GM12878 (cell line): ENCODE data around the gene SLC1A2.

ENCODE experiments used
- BCL11A ChIP-seq: IDR thresholded peaks from 2 replicates; pipeline ENCODE4 v1.6.1; 2011; ENCODE audit warnings: low read depth, low read length
- POLR2A ChIP-seq: IDR thresholded peaks from 2 replicates; pipeline ENCODE4 v1.6.1; 2011; ENCODE audit warnings: low read depth, mild to moderate bottlenecking, low read length
- RAD21 ChIP-seq: IDR thresholded peaks from 2 replicates; pipeline ENCODE4 v1.6.1; 2011; ENCODE audit warnings: mild to moderate bottlenecking, low read depth, low read length, moderate library complexity; ENCODE audit not compliant: insufficient read depth
- STAT3 ChIP-seq: IDR thresholded peaks from 2 replicates; pipeline ENCODE4 v1.6.1; 2011; ENCODE audit warnings: low read depth, low read length, improper control_type of control experiment
- TBL1XR1 ChIP-seq: IDR thresholded peaks from 2 replicates; pipeline ENCODE4 v1.6.1; 2012; ENCODE audit warnings: low read depth, low read length, improper control_type of control experiment
- TF ChIP-seq, protein P1 (sequence below), 3 experiments: IDR thresholded peaks in 2 of 3; conservative IDR thresholded peaks in 1 of 3; 2 replicates each; pipeline ENCODE4 v1.5.1; 2011; ENCODE audit warnings: low read depth in 3 of 3, low read length in 3 of 3, mild to moderate bottlenecking in 3 of 3, control low read depth in 2 of 3, moderate library complexity in 2 of 3, inconsistent platforms in 1 of 3, mixed read lengths in 1 of 3; ENCODE audit not compliant: control insufficient read depth in 2 of 3, insufficient read depth in 1 of 3; ENCODE audit errors: extremely low read depth in 1 of 3

- peak; percentile 9; the same call in 1 of the 2 replicates for TF ChIP-seq BCL11A
- TF ChIP-seq, protein P1, sequence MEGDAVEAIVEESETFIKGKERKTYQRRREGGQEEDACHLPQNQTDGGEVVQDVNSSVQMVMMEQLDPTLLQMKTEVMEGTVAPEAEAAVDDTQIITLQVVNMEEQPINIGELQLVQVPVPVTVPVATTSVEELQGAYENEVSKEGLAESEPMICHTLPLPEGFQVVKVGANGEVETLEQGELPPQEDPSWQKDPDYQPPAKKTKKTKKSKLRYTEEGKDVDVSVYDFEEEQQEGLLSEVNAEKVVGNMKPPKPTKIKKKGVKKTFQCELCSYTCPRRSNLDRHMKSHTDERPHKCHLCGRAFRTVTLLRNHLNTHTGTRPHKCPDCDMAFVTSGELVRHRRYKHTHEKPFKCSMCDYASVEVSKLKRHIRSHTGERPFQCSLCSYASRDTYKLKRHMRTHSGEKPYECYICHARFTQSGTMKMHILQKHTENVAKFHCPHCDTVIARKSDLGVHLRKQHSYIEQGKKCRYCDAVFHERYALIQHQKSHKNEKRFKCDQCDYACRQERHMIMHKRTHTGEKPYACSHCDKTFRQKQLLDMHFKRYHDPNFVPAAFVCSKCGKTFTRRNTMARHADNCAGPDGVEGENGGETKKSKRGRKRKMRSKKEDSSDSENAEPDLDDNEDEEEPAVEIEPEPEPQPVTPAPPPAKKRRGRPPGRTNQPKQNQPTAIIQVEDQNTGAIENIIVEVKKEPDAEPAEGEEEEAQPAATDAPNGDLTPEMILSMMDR (IDR thresholded peaks at IDR 0.05 in 2 of 3, conservative IDR thresholded peaks at IDR 0.05 in 1 of 3; ENCODE audit: control insufficient read depth in 2 of 3, extremely low read depth in 1 of 3, insufficient read depth in 1 of 3, low read depth in 3 of 3, low read length in 3 of 3), result no peak
- no peak for TF ChIP-seq POLR2A
- TF ChIP-seq STAT3, result no peak
- TF ChIP-seq RAD21, result no peak
- TF ChIP-seq TBL1XR1, result no peak
These were observed 176.7 kb downstream of the SLC1A2 start for GRCh38 chr11:35242412-35243242.
